Measurements from ENCODE around the gene SOCS7.

Gene SOCS7

GRCh38 chr17:38363016-38363415 lies 11.4 kb downstream of the SOCS7 start:
- DNase-seq (ENCODE audit: low read depth in 2 of 2): no peak

GRCh38 chr17:38364741-38365140 lies 13.1 kb downstream of the SOCS7 start:
- DNase-seq (ENCODE audit: low read depth in 2 of 2): no peak

GRCh38 chr17:38369124-38369886 lies 17.7 kb downstream of the SOCS7 start:
- DNase-seq (ENCODE audit: low read depth in 2 of 2): no peak

- DNase-seq (ENCODE audit: low read depth in 2 of 2): no peak
Measured at GRCh38 chr17:38379448-38379847, 27.8 kb downstream of the SOCS7 start.

GRCh38 chr17:38395090-38395489 lies 43.4 kb downstream of the SOCS7 start:
- no peak for DNase-seq (ENCODE audit: low read depth in 2 of 2)

- DNase-seq (ENCODE audit: low read depth in 2 of 2): no peak
Measured at GRCh38 chr17:38397227-38397626, 45.6 kb downstream of the SOCS7 start.

GRCh38 chr17:38400286-38400685 lies 48.6 kb downstream of the SOCS7 start:
- no peak for DNase-seq (ENCODE audit: low read depth in 2 of 2)

- DNase-seq (ENCODE audit: low read depth in 2 of 2): no peak
Measured at GRCh38 chr17:38401459-38401858, 49.8 kb downstream of the SOCS7 start.

GRCh38 chr17:38402897-38403296 lies 51.3 kb downstream of the SOCS7 start:
- DNase-seq (ENCODE audit: low read depth in 2 of 2): no peak

GRCh38 chr17:38403491-38403890 lies 51.8 kb downstream of the SOCS7 start:
- no peak for DNase-seq (ENCODE audit: low read depth in 2 of 2)

- DNase-seq (ENCODE audit: low read depth in 2 of 2): no peak
Measured at GRCh38 chr17:38404174-38404943, 52.7 kb downstream of the SOCS7 start.

GRCh38 chr17:38405654-38406053 lies 54.0 kb downstream of the SOCS7 start:
- DNase-seq (ENCODE audit: low read depth in 2 of 2): no peak

- no peak for DNase-seq (ENCODE audit: low read depth in 2 of 2)
Measured at GRCh38 chr17:38410201-38410600, 58.6 kb downstream of the SOCS7 start.

- no peak for DNase-seq (ENCODE audit: low read depth in 2 of 2)
Measured at GRCh38 chr17:38415250-38416194, 63.9 kb downstream of the SOCS7 start.

- no peak for DNase-seq (ENCODE audit: low read depth in 2 of 2)
Measured at GRCh38 chr17:38416840-38417209, 65.2 kb downstream of the SOCS7 start.

GRCh38 chr17:38417210-38417951 lies 65.7 kb downstream of the SOCS7 start:
- no peak for DNase-seq (ENCODE audit: low read depth in 2 of 2)

- DNase-seq (ENCODE audit: low read depth in 2 of 2): no peak
Measured at GRCh38 chr17:38418062-38418692, 66.5 kb downstream of the SOCS7 start.

- DNase-seq (ENCODE audit: low read depth in 2 of 2): no peak
Measured at GRCh38 chr17:38418693-38419507, 67.3 kb downstream of the SOCS7 start.

GRCh38 chr17:38419508-38419981 lies 67.9 kb downstream of the SOCS7 start:
- no peak for DNase-seq (ENCODE audit: low read depth in 2 of 2)

GRCh38 chr17:38420518-38420917 lies 68.9 kb downstream of the SOCS7 start:
- no peak for DNase-seq (ENCODE audit: low read depth in 2 of 2)

Measured in stimulated activated CD8-positive, alpha-beta memory T cell treated with anti-CD3 and anti-CD28 coated beads, Interleukin-15, amount 100 ng/mL, for 48 hours (primary cell).